HG03442 (cell line): ENCODE measurements around the gene IGF2BP3.

ENCODE experiments used
- ATAC-seq: cut with Tn5 transposase; IDR thresholded peaks from one replicate; pipeline ENCODE4 v1.9.1; 2021; ENCODE audit warnings: mild to moderate bottlenecking, moderate library complexity; ENCODE audit not compliant: unreplicated experiment

Gene IGF2BP3

GRCh38 chr7:23298885-23299769 is 171.2 kb downstream of the IGF2BP3 start, which contains the start of gene MALSU1:
Gene MALSU1 (plus strand): TSS chr7:23299339. CDS start chr7:23299353, 14 bp downstream.
- ATAC-seq = peak; percentile 99

GRCh38 chr7:23298141-23298881 is 172.0 kb downstream of the IGF2BP3 start:
- no peak for ATAC-seq

GRCh38 chr7:23295401-23295697 is 174.9 kb downstream of the IGF2BP3 start:
- ATAC-seq = no peak

- ATAC-seq = no peak
Measured at GRCh38 chr7:23294549-23295400, 175.5 kb downstream of the IGF2BP3 start.

- ATAC-seq = no peak
Measured at GRCh38 chr7:23293500-23294073, 176.7 kb downstream of the IGF2BP3 start.

GRCh38 chr7:23292623-23293022 is 177.7 kb downstream of the IGF2BP3 start:
- ATAC-seq = no peak

- ATAC-seq = no peak
Measured at GRCh38 chr7:23291957-23292560, 178.2 kb downstream of the IGF2BP3 start.

GRCh38 chr7:23290993-23291392 is 179.3 kb downstream of the IGF2BP3 start:
- no peak for ATAC-seq

GRCh38 chr7:23287612-23288011 is 182.7 kb downstream of the IGF2BP3 start:
- ATAC-seq = no peak

- no peak for ATAC-seq
Measured at GRCh38 chr7:23285657-23286646, 184.3 kb downstream of the IGF2BP3 start.

GRCh38 chr7:23284871-23285270 is 185.4 kb downstream of the IGF2BP3 start:
- no peak for ATAC-seq

- no peak for ATAC-seq
Measured at GRCh38 chr7:23283086-23283485, 187.2 kb downstream of the IGF2BP3 start.

- ATAC-seq = no peak
Measured at GRCh38 chr7:23279819-23280525, 190.3 kb downstream of the IGF2BP3 start.

- no peak for ATAC-seq
Measured at GRCh38 chr7:23277359-23277989, 192.8 kb downstream of the IGF2BP3 start.

- ATAC-seq = no peak
Measured at GRCh38 chr7:23276947-23277346, 193.3 kb downstream of the IGF2BP3 start.

- no peak for ATAC-seq
Measured at GRCh38 chr7:23276376-23276775, 193.9 kb downstream of the IGF2BP3 start.

GRCh38 chr7:23275912-23276311 is 194.4 kb downstream of the IGF2BP3 start:
- no peak for ATAC-seq

- ATAC-seq = peak; percentile 97
Measured at GRCh38 chr7:23273141-23273599, 197.1 kb downstream of the IGF2BP3 start.
